HepG2 (cell line): ENCODE measurements around the gene HAO2.

Source experiments
- CTCF ChIP-seq: sonication (generic); formaldehyde crosslinking; IDR thresholded peaks from 2 replicates; pipeline ENCODE4 v1.5.0; 2020; ENCODE audit warnings: mild to moderate bottlenecking, missing genetic modification reagents, moderate library complexity
- DBP ChIP-seq: sonication (generic); formaldehyde crosslinking; IDR thresholded peaks from 2 replicates; pipeline ENCODE4 v1.4.0; 2020; ENCODE audit warnings: missing genetic modification reagents; ENCODE audit errors: not compliant biosample characterization
- FOXC1 ChIP-seq: sonication (generic); formaldehyde crosslinking; IDR thresholded peaks from 2 replicates; pipeline ENCODE4 v1.8.0; 2022; ENCODE audit warnings: mild to moderate bottlenecking, missing genetic modification reagents, borderline replicate concordance
- SAP130 ChIP-seq: IDR thresholded peaks from 2 replicates; pipeline ENCODE4 v1.6.1; 2016; ENCODE audit warnings: low read depth

GRCh38 chr1:119359730-119360129 is 8.9 kb upstream of the HAO2 start:
- no peak for TF ChIP-seq SAP130 (CRISPR knock-in tag)
- TF ChIP-seq DBP (CRISPR knock-in tag) = no peak
- no peak for TF ChIP-seq CTCF (CRISPR knock-in tag)
- TF ChIP-seq FOXC1 (CRISPR knock-in tag) = no peak
